Kidney epithelial cell (primary cell): Measurements from ENCODE around the gene NAA11. TPM values are rescaled to one million over a fixed set of nuclear protein-coding genes. Genes with fewer than 3 reads are reported as not detected.

Source experiments
- DNase-seq: peaks from one replicate; pipeline ENCODE4 v3.0.0-alpha.2; 2010; ENCODE audit warnings: low read depth
- H3K27me3 ChIP-seq: 2 replicates; pipeline ENCODE4 v1.6.0; 2011; ENCODE audit warnings: low read length; ENCODE audit not compliant: control insufficient read depth, insufficient read depth
- H3K36me3 ChIP-seq: 2 replicates; pipeline ENCODE4 v1.5.1; 2011; ENCODE audit warnings: low read length; ENCODE audit not compliant: control insufficient read depth, insufficient read depth
- H3K4me3 ChIP-seq: 2 replicates; pipeline ENCODE4 v1.5.1; 2011; ENCODE audit warnings: low read depth, mild to moderate bottlenecking, control low read depth, low read length
- CTCF ChIP-seq: IDR thresholded peaks from 2 replicates; pipeline ENCODE4 v1.5.1; 2011; ENCODE audit warnings: mild to moderate bottlenecking, moderate library complexity, low read length, control low read depth, inconsistent platforms; ENCODE audit not compliant: insufficient read depth, poor library complexity, severe bottlenecking
- total RNA-seq: library from RNA; depleted of rRNA; stranded (reverse); fragments of >200 nt; gene quantifications from 2 replicates; pipeline ENCODE4 v1.2.3, GENCODE V29; 2015

Gene NAA11
- total RNA-seq, 1 donor from 2014 or later = not detected

- Histone ChIP-seq H3K36me3 (no peaks in the 10 kb centered on the region), H3K27me3 (no peaks in the 10 kb centered on the region), H3K4me3 (no peak overlapping the region)
- DNase-seq = no peak
- TF ChIP-seq CTCF = no peak
Measured at GRCh38 chr4:79296768-79297428, 29.0 kb downstream of the NAA11 start.

DNA sequence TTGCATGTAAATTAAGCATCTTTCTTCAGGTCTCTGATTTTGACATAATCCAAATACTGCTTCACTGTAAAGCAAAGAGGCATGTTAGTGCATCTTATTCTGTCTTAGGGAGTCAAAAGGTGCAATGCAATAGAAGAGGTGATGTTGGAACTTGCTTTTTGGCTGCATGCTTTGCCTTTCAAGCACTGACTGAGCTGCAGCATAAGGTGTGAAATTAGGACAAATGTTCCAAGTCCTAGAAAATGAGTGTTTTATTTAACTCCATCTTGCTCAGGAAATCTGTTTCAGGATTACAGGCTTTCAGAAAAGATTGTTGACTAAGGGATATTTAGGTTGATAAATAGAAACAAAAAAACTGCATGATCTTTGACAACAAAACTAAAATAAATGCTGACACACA lies 30.8 kb downstream of the NAA11 start:
- H3K4me3 ChIP-seq = no peak overlapping the region
- DNase-seq = no peak
- H3K36me3 ChIP-seq = no peaks in the 10 kb centered on the region
- no peak for TF ChIP-seq CTCF
- H3K27me3 ChIP-seq = no peaks in the 10 kb centered on the region

DNA sequence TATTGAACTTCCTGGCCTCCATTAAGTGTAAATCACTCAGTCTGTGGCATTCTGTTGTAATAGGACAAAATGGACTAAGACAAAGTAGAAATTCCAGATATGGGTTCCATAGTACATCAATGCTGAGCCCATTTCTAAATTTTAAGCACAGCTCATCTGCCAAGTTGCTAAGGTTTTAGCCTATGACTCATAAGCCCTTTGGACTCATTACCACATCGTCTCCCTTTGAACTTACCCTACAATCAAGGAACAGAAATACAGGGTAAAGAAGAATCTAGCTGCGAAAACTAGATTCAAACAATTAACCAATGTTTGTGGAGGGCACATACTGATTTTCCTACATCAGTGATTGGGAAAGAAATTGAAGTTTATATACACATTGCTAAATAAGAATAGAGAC lies 31.8 kb downstream of the NAA11 start:
- TF ChIP-seq CTCF = no peak
- no peak for DNase-seq
- Histone ChIP-seq H3K4me3 (no peak overlapping the region), H3K27me3 (no peaks in the 10 kb centered on the region), H3K36me3 (no peaks in the 10 kb centered on the region)

DNA sequence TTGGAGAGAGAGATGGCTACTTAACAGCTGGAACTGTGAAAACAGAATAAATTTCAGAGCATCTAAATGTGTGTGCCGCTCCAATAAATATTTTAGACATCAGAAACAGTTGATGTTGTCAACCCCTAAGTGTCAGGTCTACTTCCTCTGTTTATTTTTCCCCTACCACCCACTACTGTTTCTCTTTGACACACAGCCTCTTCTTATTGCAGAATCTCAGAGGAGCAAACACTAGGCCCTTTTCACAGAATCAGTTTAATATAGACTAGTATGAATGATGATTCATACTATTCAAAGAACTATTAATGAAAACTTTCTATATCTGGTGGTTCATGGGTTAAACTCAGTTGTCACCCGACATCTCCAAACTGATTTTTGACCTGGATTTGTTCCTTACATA lies 33.9 kb downstream of the NAA11 start:
- no peak overlapping the region for H3K4me3 ChIP-seq
- TF ChIP-seq CTCF = no peak
- no peaks in the 10 kb centered on the region for H3K27me3 ChIP-seq
- no peak for DNase-seq
- no peaks in the 10 kb centered on the region for H3K36me3 ChIP-seq

GRCh38 chr4:79290376-79290775 lies 35.5 kb downstream of the NAA11 start:
- Histone ChIP-seq H3K4me3 (no peak overlapping the region), H3K36me3 (no peaks in the 10 kb centered on the region), H3K27me3 (no peaks in the 10 kb centered on the region)
- no peak for DNase-seq
- no peak for TF ChIP-seq CTCF

DNA sequence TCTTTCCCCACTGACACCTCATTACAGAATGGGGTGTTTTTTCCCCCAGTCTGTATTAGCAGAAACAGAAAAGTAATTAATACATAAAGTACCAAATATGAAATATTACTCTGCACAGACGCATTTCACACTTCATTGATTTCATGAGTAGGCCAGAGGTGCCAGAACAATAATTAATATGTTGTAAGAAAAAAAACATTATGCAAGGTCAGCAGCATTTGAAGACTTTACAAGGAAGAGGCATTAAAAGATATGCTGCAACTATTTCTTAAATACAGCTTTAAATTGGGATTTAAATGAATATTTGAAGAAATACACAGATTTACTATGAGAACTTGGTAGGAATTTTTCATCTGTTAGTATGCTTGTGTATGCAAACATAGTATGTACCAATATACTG lies 37.7 kb downstream of the NAA11 start:
- Histone ChIP-seq H3K4me3 (no peak overlapping the region), H3K36me3 (no peaks in the 10 kb centered on the region), H3K27me3 (no peaks in the 10 kb centered on the region)
- no peak for DNase-seq
- TF ChIP-seq CTCF = no peak
